Activated naive CD4-positive, alpha-beta T cell treated with anti-CD3 and anti-CD28 coated beads for 36 hours (primary cell): ENCODE results near the gene CEP170. TPM values are rescaled to one million over a fixed set of nuclear protein-coding genes. Genes with fewer than 3 reads are reported as not detected.

Source experiments
- CTCF ChIA-PET: fragments of 350-600 bp; sonication (Branson Sonifier 250); formaldehyde crosslinking; loops from one replicate; lab custom pipeline; 2021; ENCODE audit warnings: antibody characterized with exemption; lab: Charles Lee
- DNase-seq: peaks from one replicate; pipeline ENCODE4 v3.0.0-alpha.2; 2020
- H3K27ac Mint-ChIP-seq: one replicate; pipeline ENCODE4 v1.8.0; 2021; ENCODE audit warnings: mild to moderate bottlenecking, mixed read lengths
- H3K27me3 Mint-ChIP-seq: one replicate; pipeline ENCODE4 v1.8.0; 2021; ENCODE audit warnings: low read depth, mixed read lengths
- H3K36me3 Mint-ChIP-seq: one replicate; pipeline ENCODE4 v1.8.0; 2021; ENCODE audit warnings: low read depth, mixed read lengths
- H3K4me1 Mint-ChIP-seq: one replicate; pipeline ENCODE4 v1.8.0; 2021; ENCODE audit warnings: low read depth, mixed read lengths
- H3K4me3 Mint-ChIP-seq: one replicate; pipeline ENCODE4 v1.8.0; 2021; ENCODE audit warnings: mild to moderate bottlenecking, moderate library complexity, mixed read lengths
- H3K9me3 Mint-ChIP-seq: one replicate; pipeline ENCODE4 v1.8.0; 2021; ENCODE audit warnings: mixed read lengths
- intact Hi-C: fragments of 100-400 bp; cut with micrococcal nuclease; formaldehyde crosslinking; loops from one replicate; pipeline ENCODE4 v1.15.1; 2023
- total RNA-seq, 2 experiments: library from RNA; stranded (reverse); gene quantifications; one replicate each; pipeline ENCODE4 v1.2.3, GENCODE V29; 2021

The CEP170 gene
- total RNA-seq, 2 experiments from 2014 or later: 52.9 to 53.0 TPM

- DNase-seq: no peak
- intact Hi-C loops: no loop called here
- peaks cover 28% of the 10 kb centered on the region for H3K36me3 Mint-ChIP-seq
- peaks cover 33% of the 10 kb centered on the region for H3K4me1 Mint-ChIP-seq
- no peak overlapping the region for H3K27ac Mint-ChIP-seq
- CTCF ChIA-PET: no interaction called here
- H3K27me3 Mint-ChIP-seq: no peaks in the 10 kb centered on the region
- H3K9me3 Mint-ChIP-seq: peaks cover 7% of the 10 kb centered on the region
- no peak overlapping the region for H3K4me3 Mint-ChIP-seq
These were observed 26.6 kb upstream of the CEP170 start for GRCh38 chr1:243281672-243282071.

- CTCF ChIA-PET: no interaction called here
- peaks cover 35% of the 10 kb centered on the region for H3K36me3 Mint-ChIP-seq
- peak overlapping the region; percentile 25 for H3K27ac Mint-ChIP-seq
- no peak overlapping the region for H3K4me3 Mint-ChIP-seq
- DNase-seq: no peak
- intact Hi-C loops: no loop called here
- H3K9me3 Mint-ChIP-seq: peaks cover 7% of the 10 kb centered on the region
- no peaks in the 10 kb centered on the region for H3K27me3 Mint-ChIP-seq
- peaks cover 24% of the 10 kb centered on the region for H3K4me1 Mint-ChIP-seq
These were observed 25.6 kb upstream of the CEP170 start for GRCh38 chr1:243280571-243281129.

GRCh38 chr1:243275316-243275715 lies 20.2 kb upstream of the CEP170 start:
- H3K9me3 Mint-ChIP-seq: peaks cover 1% of the 10 kb centered on the region
- CTCF ChIA-PET: interaction anchor here (0.6 kb wide), 1 partner anchor 49 kb away, joined by 4 read pairs; no protein-coding TSS in a partner anchor
- no peaks in the 10 kb centered on the region for H3K27me3 Mint-ChIP-seq
- intact Hi-C loops: no loop called here
- H3K36me3 Mint-ChIP-seq: peaks cover 42% of the 10 kb centered on the region
- H3K4me3 Mint-ChIP-seq: no peak overlapping the region
- no peak overlapping the region for H3K27ac Mint-ChIP-seq
- DNase-seq: no peak
- H3K4me1 Mint-ChIP-seq: peaks cover 8% of the 10 kb centered on the region

- CTCF ChIA-PET: no interaction called here
- H3K4me3 Mint-ChIP-seq: no peak overlapping the region
- H3K36me3 Mint-ChIP-seq: peaks cover 42% of the 10 kb centered on the region
These were observed 18.9 kb upstream of the CEP170 start for GRCh38 chr1:243273945-243274344.

GRCh38 chr1:243273506-243273905 lies 18.4 kb upstream of the CEP170 start:
- CTCF ChIA-PET: interaction anchor here (1.4 kb wide), 1 partner anchor 17 kb away, joined by 6 read pairs; the partner anchor contains the start of gene SDCCAG8
- Mint-ChIP-seq H3K27ac (no peak overlapping the region), H3K4me1 (peaks cover 8% of the 10 kb centered on the region), H3K9me3 (peaks cover 1% of the 10 kb centered on the region), H3K27me3 (no peaks in the 10 kb centered on the region), H3K36me3 (peaks cover 42% of the 10 kb centered on the region), H3K4me3 (no peak overlapping the region)
- no peak for DNase-seq
- intact Hi-C loops: no loop called here

More at GRCh38 chr1:243273945-243274344, 18.9 kb upstream of the CEP170 start:
- Mint-ChIP-seq H3K4me1 (peaks cover 8% of the 10 kb centered on the region), H3K27me3 (no peaks in the 10 kb centered on the region), H3K9me3 (peaks cover 1% of the 10 kb centered on the region), H3K27ac (no peak overlapping the region)
- intact Hi-C loops: no loop called here
- DNase-seq: no peak

- no peak for DNase-seq
- CTCF ChIA-PET: interaction anchor here (0.5 to 1.4 kb wide), 4 partner anchors 10 to 206 kb away, joined by 3 to 6 read pairs (median 4); partner anchors contain the start of gene SDCCAG8
- H3K27me3 Mint-ChIP-seq: no peaks in the 10 kb centered on the region
- H3K36me3 Mint-ChIP-seq: peaks cover 37% of the 10 kb centered on the region
- no peak overlapping the region for H3K4me3 Mint-ChIP-seq
- intact Hi-C loops: no loop called here
- no peak overlapping the region for H3K27ac Mint-ChIP-seq
- peaks cover 17% of the 10 kb centered on the region for H3K4me1 Mint-ChIP-seq
- H3K9me3 Mint-ChIP-seq: no peaks in the 10 kb centered on the region
These were observed 17.3 kb upstream of the CEP170 start for GRCh38 chr1:243272401-243272800.

GRCh38 chr1:243271996-243272395 lies 16.9 kb upstream of the CEP170 start:
- H3K9me3 Mint-ChIP-seq: no peaks in the 10 kb centered on the region
- intact Hi-C loops: no loop called here
- H3K36me3 Mint-ChIP-seq: peaks cover 33% of the 10 kb centered on the region
- no peak for DNase-seq
- H3K4me3 Mint-ChIP-seq: no peak overlapping the region
- peaks cover 17% of the 10 kb centered on the region for H3K4me1 Mint-ChIP-seq
- no peaks in the 10 kb centered on the region for H3K27me3 Mint-ChIP-seq
- H3K27ac Mint-ChIP-seq: no peak overlapping the region
- CTCF ChIA-PET: interaction anchor here (0.6 to 1.4 kb wide), 2 partner anchors 16 to 207 kb away, joined by 4 to 6 read pairs; partner anchors contain the start of gene SDCCAG8

GRCh38 chr1:243270097-243270864 lies 15.2 kb upstream of the CEP170 start:
- no peaks in the 10 kb centered on the region for H3K27me3 Mint-ChIP-seq
- H3K36me3 Mint-ChIP-seq: peaks cover 22% of the 10 kb centered on the region
- no peak overlapping the region for H3K4me3 Mint-ChIP-seq
- peaks cover 17% of the 10 kb centered on the region for H3K4me1 Mint-ChIP-seq
- no peak for DNase-seq
- CTCF ChIA-PET: interaction anchor here (0.7 kb wide), 1 partner anchor 744 kb away, joined by 5 read pairs; no protein-coding TSS in a partner anchor
- no peaks in the 10 kb centered on the region for H3K9me3 Mint-ChIP-seq
- intact Hi-C loops: no loop called here
- no peak overlapping the region for H3K27ac Mint-ChIP-seq

GRCh38 chr1:243269461-243269801 lies 14.3 kb upstream of the CEP170 start:
- Mint-ChIP-seq H3K4me3 (no peak overlapping the region), H3K4me1 (peaks cover 26% of the 10 kb centered on the region), H3K27me3 (no peaks in the 10 kb centered on the region), H3K9me3 (no peaks in the 10 kb centered on the region), H3K36me3 (peaks cover 15% of the 10 kb centered on the region), H3K27ac (no peak overlapping the region)
- CTCF ChIA-PET: no interaction called here
- DNase-seq: no peak
- intact Hi-C loops: no loop called here

GRCh38 chr1:243268751-243269460 lies 13.8 kb upstream of the CEP170 start:
- H3K4me1 Mint-ChIP-seq: peaks cover 28% of the 10 kb centered on the region
- H3K27me3 Mint-ChIP-seq: no peaks in the 10 kb centered on the region
- H3K4me3 Mint-ChIP-seq: no peak overlapping the region
- CTCF ChIA-PET: no interaction called here
- H3K36me3 Mint-ChIP-seq: peaks cover 12% of the 10 kb centered on the region
- H3K27ac Mint-ChIP-seq: no peak overlapping the region
- DNase-seq: no peak
- intact Hi-C loops: no loop called here
- H3K9me3 Mint-ChIP-seq: no peaks in the 10 kb centered on the region

GRCh38 chr1:243267914-243268653 lies 13.0 kb upstream of the CEP170 start:
- CTCF ChIA-PET: no interaction called here
- no peak for DNase-seq
- H3K4me3 Mint-ChIP-seq: no peak overlapping the region
- H3K4me1 Mint-ChIP-seq: peaks cover 29% of the 10 kb centered on the region
- no peaks in the 10 kb centered on the region for H3K9me3 Mint-ChIP-seq
- intact Hi-C loops: no loop called here
- H3K36me3 Mint-ChIP-seq: peaks cover 6% of the 10 kb centered on the region
- no peak overlapping the region for H3K27ac Mint-ChIP-seq
- no peaks in the 10 kb centered on the region for H3K27me3 Mint-ChIP-seq

- Mint-ChIP-seq H3K36me3 (peaks cover 4% of the 10 kb centered on the region), H3K27ac (no peak overlapping the region), H3K9me3 (no peaks in the 10 kb centered on the region)
These were observed 12.4 kb upstream of the CEP170 start for GRCh38 chr1:243267471-243267880.

More at GRCh38 chr1:243267471-243267880, 12.4 kb upstream of the CEP170 start:
- DNase-seq: no peak
- CTCF ChIA-PET: no interaction called here
- no peak overlapping the region for H3K4me3 Mint-ChIP-seq
- no peaks in the 10 kb centered on the region for H3K27me3 Mint-ChIP-seq
- H3K4me1 Mint-ChIP-seq: peaks cover 33% of the 10 kb centered on the region
- intact Hi-C loops: no loop called here
